ENCODE data around the gene PPM1L. TPM values are rescaled to one million over a fixed set of nuclear protein-coding genes. Genes with fewer than 3 reads are reported as not detected.

Gene PPM1L
- total and polyA plus RNA-seq, 5 donors from 2014 or later, result 0.28 to 1.9 (median 0.81) TPM

DNA sequence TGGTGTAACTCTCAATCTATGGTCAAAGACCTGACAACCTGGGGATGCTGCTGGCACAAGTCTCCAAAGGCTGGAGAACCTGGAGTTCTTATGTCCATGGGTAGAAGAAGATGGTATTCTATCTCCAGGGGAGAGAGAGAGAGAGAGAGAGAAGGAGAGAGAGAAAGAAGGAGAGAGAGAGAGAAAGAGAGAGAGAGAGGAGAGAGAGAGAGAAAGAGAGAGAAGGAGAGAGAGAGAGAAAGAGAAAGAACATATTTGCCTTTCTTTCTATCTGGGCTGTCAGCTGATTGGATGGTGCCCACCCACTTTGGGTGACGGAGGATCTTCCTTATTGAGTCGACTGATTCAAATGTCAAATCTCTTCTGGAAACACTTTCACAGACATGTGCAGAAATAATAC lies 84.6 kb downstream of the PPM1L start:
- H3K27ac ChIP-seq (ENCODE audit: insufficient read depth, low read length, poor library complexity, severe bottlenecking), result no peak overlapping the region
- DNase-seq (no peak), ATAC-seq (ENCODE audit: low read depth in 2 of 2) (no peak)
- Mint-ChIP-seq H3K9me3 (peaks cover 1 to 10% (median 3%) of the 10 kb centered on the region in 7 donors), H3K27ac (no peak overlapping the region), H3K36me3 (no peaks in the 10 kb centered on the region), H3K27me3 (no peaks in the 10 kb centered on the region), H3K4me1 (peaks cover 0 to 3% (median 0%) of the 10 kb centered on the region in 4 donors), H3K4me3 (no peak overlapping the region)
- no peaks in the 10 kb centered on the region for H3K27me3 ChIP-seq (ENCODE audit: control insufficient read depth, insufficient read depth, low read length)
- H3K9me3 ChIP-seq (ENCODE audit: control insufficient read depth in 2 of 2, low read length in 2 of 2), result no peaks in the 10 kb centered on the region
- H3K36me3 ChIP-seq (ENCODE audit: control insufficient read depth, insufficient read depth, low read length), result no peaks in the 10 kb centered on the region
- no peaks in the 10 kb centered on the region for H3K4me1 ChIP-seq (ENCODE audit: control insufficient read depth, insufficient read depth, low read length, poor library complexity, severe bottlenecking)
- H3K4me3 ChIP-seq (ENCODE audit: low read depth, low read length), result no peak overlapping the region

DNA sequence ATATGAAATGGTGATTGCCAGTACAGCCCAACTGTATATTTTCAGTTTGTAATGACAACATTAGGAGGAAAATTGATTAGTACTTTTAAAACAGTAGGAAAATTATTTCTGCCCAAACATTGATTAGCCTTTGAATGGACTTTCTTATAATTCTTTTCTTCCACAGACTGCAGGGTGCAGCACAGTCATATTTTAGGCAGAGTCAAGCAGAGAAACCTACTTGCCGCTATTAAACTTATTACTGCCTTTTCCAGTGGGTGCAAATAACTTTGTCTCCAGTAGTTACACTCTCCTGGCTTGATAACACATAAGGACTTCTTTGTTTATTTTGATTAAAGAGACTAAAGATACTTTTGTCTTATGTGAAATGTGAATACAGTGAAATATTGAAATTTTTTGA lies 85.4 kb downstream of the PPM1L start:
- Histone ChIP-seq H3K9me3 (ENCODE audit: control insufficient read depth in 2 of 2, low read length in 2 of 2) (no peaks in the 10 kb centered on the region), H3K4me3 (ENCODE audit: low read depth, low read length) (no peak overlapping the region), H3K36me3 (ENCODE audit: control insufficient read depth, insufficient read depth, low read length) (no peaks in the 10 kb centered on the region), H3K27me3 (ENCODE audit: control insufficient read depth, insufficient read depth, low read length) (no peaks in the 10 kb centered on the region), H3K27ac (ENCODE audit: insufficient read depth, low read length, poor library complexity, severe bottlenecking) (no peak overlapping the region), H3K4me1 (ENCODE audit: control insufficient read depth, insufficient read depth, low read length, poor library complexity, severe bottlenecking) (no peaks in the 10 kb centered on the region)
- Mint-ChIP-seq H3K9me3 (peaks cover 0 to 10% (median 3%) of the 10 kb centered on the region in 7 donors), H3K27me3 (no peaks in the 10 kb centered on the region), H3K4me3 (no peak overlapping the region), H3K27ac (no peak overlapping the region), H3K4me1 (peaks cover 0 to 3% (median 0%) of the 10 kb centered on the region in 4 donors), H3K36me3 (no peaks in the 10 kb centered on the region)
- ATAC-seq (ENCODE audit: low read depth in 2 of 2) (no peak), DNase-seq (no peak)

DNA sequence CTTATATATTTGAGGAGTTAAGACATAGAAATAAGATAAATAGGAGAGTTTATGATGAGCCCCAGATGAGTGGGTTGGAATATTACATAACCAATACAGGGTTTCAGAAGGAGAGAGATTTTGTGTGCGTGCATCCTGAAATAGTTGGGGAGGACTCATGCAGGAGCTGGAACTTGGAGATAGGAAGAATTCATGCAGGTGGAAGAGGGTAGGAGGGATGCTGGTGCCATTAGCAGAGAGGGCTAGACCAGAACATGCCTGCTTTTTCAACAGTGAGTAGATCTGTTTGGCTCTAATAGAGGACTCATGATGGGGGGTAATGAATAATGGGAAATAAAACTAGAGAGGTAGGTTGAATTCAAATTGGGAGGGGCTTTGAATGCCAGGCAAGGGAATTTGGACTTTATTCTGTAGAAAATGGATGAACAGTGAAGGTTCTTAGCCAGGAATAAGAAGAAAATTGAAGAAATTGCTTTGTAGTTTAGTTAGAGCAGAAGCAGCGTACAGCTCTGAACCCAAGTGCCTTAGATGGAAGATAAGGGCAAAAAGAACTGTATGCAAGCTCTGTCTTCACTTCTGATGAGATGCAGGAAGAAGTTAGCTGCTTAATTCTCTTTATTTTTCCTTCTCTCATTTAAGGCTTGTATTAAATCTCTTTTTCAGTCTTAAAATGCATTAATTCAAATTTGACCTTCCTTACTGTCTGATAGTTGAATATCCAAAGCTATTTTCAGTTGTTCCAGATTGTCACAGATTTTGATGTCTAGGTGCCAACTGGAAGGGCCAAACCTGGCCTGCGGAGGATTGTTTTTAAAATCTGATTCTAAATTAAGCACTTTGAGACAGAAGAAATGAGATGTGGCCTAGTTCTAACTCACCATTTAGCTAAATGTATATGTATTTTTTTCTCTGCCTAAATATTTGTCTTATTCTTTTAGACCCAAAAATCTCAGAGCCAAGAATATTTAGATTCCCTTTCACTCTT lies 86.3 kb downstream of the PPM1L start:
- Histone ChIP-seq H3K4me1 (ENCODE audit: control insufficient read depth, insufficient read depth, low read length, poor library complexity, severe bottlenecking) (no peaks in the 10 kb centered on the region), H3K36me3 (ENCODE audit: control insufficient read depth, insufficient read depth, low read length) (no peaks in the 10 kb centered on the region), H3K4me3 (ENCODE audit: low read depth, low read length) (no peak overlapping the region), H3K27me3 (ENCODE audit: control insufficient read depth, insufficient read depth, low read length) (no peaks in the 10 kb centered on the region), H3K27ac (ENCODE audit: insufficient read depth, low read length, poor library complexity, severe bottlenecking) (no peak overlapping the region), H3K9me3 (ENCODE audit: control insufficient read depth in 2 of 2, low read length in 2 of 2) (no peaks in the 10 kb centered on the region)
- DNase-seq (no peak), ATAC-seq (ENCODE audit: low read depth in 2 of 2) (no peak)
- Mint-ChIP-seq H3K36me3 (no peaks in the 10 kb centered on the region), H3K4me1 (peaks cover 0 to 3% (median 0%) of the 10 kb centered on the region in 4 donors), H3K9me3 (peaks cover 0 to 10% (median 3%) of the 10 kb centered on the region in 7 donors), H3K4me3 (no peak overlapping the region), H3K27me3 (no peaks in the 10 kb centered on the region), H3K27ac (no peak overlapping the region)

DNA sequence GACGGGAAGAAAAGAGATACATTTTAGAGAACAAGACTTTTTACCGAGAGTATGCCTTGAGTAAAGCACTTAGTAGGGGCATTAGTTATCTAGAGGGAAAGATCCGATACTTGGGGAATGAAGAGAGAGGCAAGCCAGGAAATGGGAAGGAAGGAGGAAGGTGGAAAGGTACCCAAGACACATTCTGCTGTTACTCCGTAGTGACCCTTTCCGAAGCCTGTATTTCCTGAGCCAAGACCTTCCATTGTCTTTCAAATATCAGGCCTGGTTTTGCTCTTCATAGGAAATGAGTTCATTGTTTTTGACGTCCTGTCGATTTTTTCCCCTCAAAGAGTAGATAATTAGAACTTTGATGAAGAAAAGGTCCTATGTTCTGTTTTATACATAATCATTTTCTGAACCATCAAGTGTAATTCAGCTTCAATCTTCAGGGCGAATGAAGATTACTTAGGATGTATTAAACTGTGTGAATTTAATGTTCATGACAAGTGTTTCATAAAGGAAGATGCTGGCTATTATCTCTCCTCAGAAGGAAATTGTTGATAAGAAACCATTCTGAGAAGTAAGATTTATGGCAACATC lies 95.7 kb downstream of the PPM1L start:
- no peaks in the 10 kb centered on the region for H3K36me3 ChIP-seq (ENCODE audit: control insufficient read depth, insufficient read depth, low read length)
- DNase-seq, result no peak
- no peaks in the 10 kb centered on the region for H3K9me3 ChIP-seq (ENCODE audit: control insufficient read depth in 2 of 2, low read length in 2 of 2)
- Mint-ChIP-seq H3K4me3 (no peak overlapping the region), H3K27me3 (no peaks in the 10 kb centered on the region), H3K27ac (no peak overlapping the region), H3K4me1 (no peaks in the 10 kb centered on the region), H3K9me3 (peaks cover 0 to 9% (median 1%) of the 10 kb centered on the region in 7 donors), H3K36me3 (no peaks in the 10 kb centered on the region)
- H3K4me1 ChIP-seq (ENCODE audit: control insufficient read depth, insufficient read depth, low read length, poor library complexity, severe bottlenecking), result no peaks in the 10 kb centered on the region
- no peak overlapping the region for H3K27ac ChIP-seq (ENCODE audit: insufficient read depth, low read length, poor library complexity, severe bottlenecking)
- no peak for ATAC-seq (ENCODE audit: low read depth in 2 of 2)
- H3K27me3 ChIP-seq (ENCODE audit: control insufficient read depth, insufficient read depth, low read length), result no peaks in the 10 kb centered on the region
- no peak overlapping the region for H3K4me3 ChIP-seq (ENCODE audit: low read depth, low read length)

DNA sequence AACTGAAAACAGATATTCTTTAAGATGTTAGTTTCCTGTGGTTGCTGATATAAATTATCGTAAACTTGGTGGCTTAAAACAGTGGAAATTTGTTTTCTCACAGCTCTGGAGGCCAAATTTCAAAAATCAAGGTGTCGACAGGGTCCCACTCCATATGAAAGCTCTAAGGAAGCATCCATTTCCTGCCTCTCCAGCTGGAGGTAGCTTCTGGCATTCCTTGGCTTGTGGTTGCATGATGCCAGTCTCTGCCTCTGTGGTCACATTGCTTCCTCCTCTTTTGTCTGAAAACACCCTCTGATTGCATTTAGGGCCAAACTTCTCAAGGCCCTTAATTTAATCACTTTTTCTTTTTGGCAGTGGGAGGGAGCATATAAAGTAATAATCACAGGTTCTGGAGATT lies 96.8 kb downstream of the PPM1L start:
- H3K36me3 Mint-ChIP-seq, result no peaks in the 10 kb centered on the region
- H3K4me1 ChIP-seq (ENCODE audit: control insufficient read depth, insufficient read depth, low read length, poor library complexity, severe bottlenecking), result no peaks in the 10 kb centered on the region
- ATAC-seq (ENCODE audit: low read depth in 2 of 2), result no peak

DNA sequence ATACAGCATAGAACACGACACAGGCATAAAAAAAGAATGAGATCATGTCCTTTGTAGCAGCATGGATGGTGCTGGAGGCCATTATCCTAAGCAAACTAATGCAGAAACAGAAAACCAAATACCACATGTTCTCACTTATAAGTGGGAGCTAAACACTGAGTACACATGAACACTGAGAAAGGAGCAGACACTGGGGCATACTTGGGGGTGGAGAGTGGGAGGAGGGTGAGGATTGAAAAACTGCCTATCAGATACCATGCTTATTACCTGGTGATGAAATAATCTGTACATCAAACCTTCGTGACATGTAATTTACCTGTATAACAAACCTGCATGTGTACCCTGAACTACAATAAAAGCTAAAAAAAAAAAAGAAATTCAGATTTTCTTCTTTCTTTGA lies 100.4 kb downstream of the PPM1L start:
- Mint-ChIP-seq H3K9me3 (peaks cover 0 to 12% (median 0%) of the 10 kb centered on the region in 7 donors), H3K4me1 (no peaks in the 10 kb centered on the region), H3K27me3 (no peaks in the 10 kb centered on the region), H3K27ac (no peak overlapping the region), H3K4me3 (no peak overlapping the region), H3K36me3 (no peaks in the 10 kb centered on the region)
- DNase-seq, result no peak
- Histone ChIP-seq H3K27me3 (ENCODE audit: control insufficient read depth, insufficient read depth, low read length) (no peaks in the 10 kb centered on the region), H3K9me3 (ENCODE audit: control insufficient read depth in 2 of 2, low read length in 2 of 2) (no peaks in the 10 kb centered on the region), H3K4me3 (ENCODE audit: low read depth, low read length) (no peak overlapping the region), H3K4me1 (ENCODE audit: control insufficient read depth, insufficient read depth, low read length, poor library complexity, severe bottlenecking) (no peaks in the 10 kb centered on the region), H3K27ac (ENCODE audit: insufficient read depth, low read length, poor library complexity, severe bottlenecking) (no peak overlapping the region), H3K36me3 (ENCODE audit: control insufficient read depth, insufficient read depth, low read length) (no peaks in the 10 kb centered on the region)
- ATAC-seq (ENCODE audit: low read depth in 2 of 2), result no peak

More for the DNA sequence above, 96.8 kb downstream of the PPM1L start:
- Histone ChIP-seq H3K4me3 (ENCODE audit: low read depth, low read length) (no peak overlapping the region), H3K9me3 (ENCODE audit: control insufficient read depth in 2 of 2, low read length in 2 of 2) (no peaks in the 10 kb centered on the region), H3K36me3 (ENCODE audit: control insufficient read depth, insufficient read depth, low read length) (no peaks in the 10 kb centered on the region), H3K27ac (ENCODE audit: insufficient read depth, low read length, poor library complexity, severe bottlenecking) (no peak overlapping the region), H3K27me3 (ENCODE audit: control insufficient read depth, insufficient read depth, low read length) (no peaks in the 10 kb centered on the region)
- H3K9me3 Mint-ChIP-seq, result peaks cover 0 to 12% (median 1%) of the 10 kb centered on the region in 7 donors
- H3K4me3 Mint-ChIP-seq, result no peak overlapping the region
- no peaks in the 10 kb centered on the region for H3K4me1 Mint-ChIP-seq
- H3K27ac Mint-ChIP-seq, result peak overlapping the region in 1 of 3 donors; percentile 21
- no peak for DNase-seq
- H3K27me3 Mint-ChIP-seq, result no peaks in the 10 kb centered on the region

DNA sequence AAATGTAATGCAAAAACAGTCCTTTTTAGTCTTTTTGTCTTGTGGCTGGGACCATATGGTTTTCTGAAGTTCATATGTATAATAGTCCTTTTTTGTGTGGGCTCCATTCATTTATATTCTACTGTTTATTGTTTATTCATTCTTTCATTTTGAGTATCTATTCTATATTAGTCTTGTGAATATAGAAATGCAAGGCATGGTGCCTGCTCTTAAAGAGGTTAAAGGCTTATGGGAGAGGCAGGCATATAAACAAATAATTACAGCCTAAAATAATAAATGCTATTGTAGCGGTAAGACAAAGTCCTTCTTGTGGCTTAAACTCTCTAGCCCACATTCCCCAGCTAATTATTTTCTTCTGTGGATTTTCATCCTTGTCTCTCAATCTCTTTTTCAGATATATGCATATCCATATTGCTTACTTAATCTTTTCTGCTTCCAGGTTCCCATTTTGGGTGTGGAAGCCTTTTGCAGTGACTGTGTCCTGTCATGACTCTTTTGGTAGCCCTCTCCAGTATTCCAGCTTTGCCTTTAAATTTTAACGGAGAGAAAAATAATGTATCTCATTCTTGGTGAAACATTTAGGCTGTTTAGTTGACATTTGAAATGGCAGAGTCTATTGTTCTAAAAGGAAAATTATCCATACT lies 101.6 kb downstream of the PPM1L start:
- H3K27ac ChIP-seq (ENCODE audit: insufficient read depth, low read length, poor library complexity, severe bottlenecking), result no peak overlapping the region
- no peaks in the 10 kb centered on the region for H3K27me3 ChIP-seq (ENCODE audit: control insufficient read depth, insufficient read depth, low read length)
- H3K9me3 ChIP-seq (ENCODE audit: control insufficient read depth in 2 of 2, low read length in 2 of 2), result no peaks in the 10 kb centered on the region
- no peak overlapping the region for H3K4me3 ChIP-seq (ENCODE audit: low read depth, low read length)
- no peaks in the 10 kb centered on the region for H3K36me3 ChIP-seq (ENCODE audit: control insufficient read depth, insufficient read depth, low read length)
- no peak for ATAC-seq (ENCODE audit: low read depth in 2 of 2)
- no peak overlapping the region for H3K27ac Mint-ChIP-seq
- H3K4me1 ChIP-seq (ENCODE audit: control insufficient read depth, insufficient read depth, low read length, poor library complexity, severe bottlenecking), result no peaks in the 10 kb centered on the region
- H3K9me3 Mint-ChIP-seq, result peaks cover 0 to 12% (median 0%) of the 10 kb centered on the region in 7 donors
- no peak for DNase-seq
- no peak overlapping the region for H3K4me3 Mint-ChIP-seq
- H3K27me3 Mint-ChIP-seq, result no peaks in the 10 kb centered on the region
- H3K36me3 Mint-ChIP-seq, result no peaks in the 10 kb centered on the region
- no peaks in the 10 kb centered on the region for H3K4me1 Mint-ChIP-seq

Measured in CD4-positive, CD25-positive, alpha-beta regulatory T cell (primary cell).